Adrenal gland (tissue), 12 donors: ENCODE results near the gene ALB. TPM values are rescaled to one million over a fixed set of nuclear protein-coding genes. Genes with fewer than 3 reads are reported as not detected.

Source experiments
- DNase-seq, 7 donors: peaks; one replicate each; pipeline ENCODE4 v3.0.0-alpha.2; 2019 to 2020
- H3K27ac ChIP-seq, 5 donors: fragments of 200-600 bp; sonication (generic) in 4 of 5; 1 replicate in 3 of 5; 2 replicates in 2 of 5; pipeline versions ENCODE4 v1.5.1 to v1.8.0; 2016 to 2020; ENCODE audit warnings: mild to moderate bottlenecking in 1 of 5
- H3K27me3 ChIP-seq: fragments of 200-600 bp; 2 replicates; pipeline ENCODE4 v1.8.0; 2021
- H3K36me3 ChIP-seq, 2 donors: fragments of 200-600 bp; replicated peaks in 1 of 2; 1 replicate in 1 of 2; 2 replicates in 1 of 2; pipeline versions ENCODE4 v1.5.1 to v1.8.0; 2018 to 2022
- H3K4me1 ChIP-seq, 2 donors: fragments of 200-600 bp; replicated peaks in 1 of 2; 1 replicate in 1 of 2; 2 replicates in 1 of 2; pipeline versions ENCODE4 v1.5.1 to v1.8.0; 2018 to 2021
- H3K4me3 ChIP-seq, 4 donors: fragments of 200-600 bp; sonication (generic) in 3 of 4; one replicate each; pipeline ENCODE4 v1.5.1; 2016 to 2018
- H3K9me3 ChIP-seq, 3 donors: fragments of 200-600 bp; sonication (generic) in 1 of 3; replicated peaks in 1 of 3; 1 replicate in 2 of 3; 2 replicates in 1 of 3; pipeline versions ENCODE4 v1.5.1 to v1.8.0; 2016 to 2021
- CTCF ChIP-seq, 6 experiments: fragments of 450-650 bp in 4 of 6; fragments of 200-600 bp in 2 of 6; sonication (generic) in 1 of 6; IDR thresholded peaks; 1 replicate in 5 of 6; 2 replicates in 1 of 6; pipeline versions ENCODE4 v1.5.1 to v1.8.0; 2016 to 2021; ENCODE audit warnings: antibody characterized with exemption in 6 of 6, mild to moderate bottlenecking in 2 of 6, moderate library complexity in 1 of 6
- POLR2A ChIP-seq, 2 donors: fragments of 450-650 bp; IDR thresholded peaks; one replicate each; pipeline ENCODE4 v1.6.1; 2017; ENCODE audit warnings: antibody characterized with exemption in 2 of 2, mild to moderate bottlenecking in 2 of 2, moderate library complexity in 1 of 2
- WGBS, 4 donors: extraction: QIAGEN DNeasy Blood & Tissue Kit in 2 of 4; methylation state at CpG; one replicate each; pipeline versions ENCODE4 v1.1.5 to v1.1.7; 2013 to 2017; 5-methylcytosine and 5-hydroxymethylcytosine counted together
- intact Hi-C, 2 donors: fragments of 100-400 bp; cut with DNase I; formaldehyde crosslinking; loops; one replicate each; pipeline versions ENCODE4 v1.14.1 to v1.15.0; 2022 to 2023
- polyA plus RNA-seq, 3 donors: library from polyadenylated mRNA; stranded (reverse); fragments of 200-250 nt in 2 of 3; fragments of 350-450 nt in 1 of 3; fragmentation: Illumina TruSeq in 1 of 3; extraction: RNeasy Lipid Tissue Mini Kit (QIAGEN cat#74804) in 1 of 3; gene quantifications; one replicate each; pipeline ENCODE4 v1.2.3, GENCODE V29; 2013 to 2014
- total RNA-seq, 9 donors: library from RNA; depleted of rRNA in 4 of 9; stranded (reverse); fragments of >200 nt in 4 of 9; fragments of 120-200 nt in 1 of 9; fragmentation: NEBNext Ultra II Directional in 1 of 9; extraction: Animal tissue kit (Norgen Biotek cat#: 25700) in 1 of 9; gene quantifications; one replicate each; pipeline versions ENCODE4 v1.1.0 to v1.2.4, GENCODE V29; 2013 to 2023
- donor health status: healthy with polysubstance abuse.
- donor health status: Bipolar disorder and iron deficiency.
- donor health status: DM: yes; HTN: yes; CAD: no.
- donor health status: DM: no; HTN: no; CAD: no.
- donor health status: DM: no; HTN: no; CAD: no.
- donor health status: DM: yes; HTN: yes; CAD: no.

ALB gene
- total and polyA plus RNA-seq, 12 donors = 0.61 to 38.5 (median 5.3) TPM; not detected in 3

- intact Hi-C loops = no loop called here
- no peaks in the 10 kb centered on the region for H3K36me3 ChIP-seq
- H3K4me3 ChIP-seq = no peak overlapping the region
- H3K27me3 ChIP-seq = no peaks in the 10 kb centered on the region
- no peak overlapping the region for H3K27ac ChIP-seq
- whole genome bisulfite sequencing, 4 donors = 65 to 74% (median 72%) methylated on average over 4 of the region's 4 CpGs
- no peak for TF ChIP-seq CTCF (IDR thresholded peaks at IDR 0.05)
- TF ChIP-seq POLR2A (IDR thresholded peaks at IDR 0.05) = no peak
- no peaks in the 10 kb centered on the region for H3K4me1 ChIP-seq
- no peaks in the 10 kb centered on the region for H3K9me3 ChIP-seq
- DNase-seq = no peak
Observed at GRCh38 chr4:73458184-73459047, 54.3 kb downstream of the ALB start.

GRCh38 chr4:73459048-73459421 lies 54.9 kb downstream of the ALB start:
- intact Hi-C loops = no loop called here
- Histone ChIP-seq H3K27me3 (no peaks in the 10 kb centered on the region), H3K4me3 (no peak overlapping the region), H3K4me1 (no peaks in the 10 kb centered on the region), H3K9me3 (no peaks in the 10 kb centered on the region), H3K27ac (no peak overlapping the region), H3K36me3 (no peaks in the 10 kb centered on the region)
- DNase-seq = no peak
- 56 to 66% (median 63%) methylated on average over 3 of the region's 3 CpGs for WGBS, 4 donors
- TF ChIP-seq CTCF (IDR thresholded peaks at IDR 0.05) (no peak), POLR2A (IDR thresholded peaks at IDR 0.05) (no peak)

- TF ChIP-seq CTCF (IDR thresholded peaks at IDR 0.05) (no peak), POLR2A (IDR thresholded peaks at IDR 0.05) (no peak)
Observed at GRCh38 chr4:73460913-73461522, 56.9 kb downstream of the ALB start.

GRCh38 chr4:73468170-73468569 lies 64.1 kb downstream of the ALB start:
- H3K36me3 ChIP-seq = no peaks in the 10 kb centered on the region
- H3K27ac ChIP-seq = no peak overlapping the region
- no peaks in the 10 kb centered on the region for H3K27me3 ChIP-seq
- no peaks in the 10 kb centered on the region for H3K9me3 ChIP-seq
- intact Hi-C loops = no loop called here
- H3K4me3 ChIP-seq = no peak overlapping the region
- no peaks in the 10 kb centered on the region for H3K4me1 ChIP-seq
- no peak for TF ChIP-seq POLR2A (IDR thresholded peaks at IDR 0.05)
- no peak for TF ChIP-seq CTCF (IDR thresholded peaks at IDR 0.05)
- 84 to 94% (median 90%) methylated on average over 3 of the region's 3 CpGs for WGBS, 4 donors
- no peak for DNase-seq

More at GRCh38 chr4:73460913-73461522, 56.9 kb downstream of the ALB start:
- Histone ChIP-seq H3K36me3 (no peaks in the 10 kb centered on the region), H3K27ac (no peak overlapping the region), H3K9me3 (no peaks in the 10 kb centered on the region), H3K4me3 (no peak overlapping the region), H3K27me3 (no peaks in the 10 kb centered on the region), H3K4me1 (no peaks in the 10 kb centered on the region)
- DNase-seq = no peak
- intact Hi-C loops = no loop called here
- 61 to 76% (median 69%) methylated on average over 4 of the region's 4 CpGs for WGBS, 4 donors
